Pons (tissue), 1 donor: Measurements from ENCODE around the gene SEMA3B.
"Not testable (repeated sequence)": the region's sequence is repeated elsewhere in the genome, so short reads cannot be mapped to it uniquely, and the experiment has no call there.

Experiments
- DNase-seq: peaks from one replicate; pipeline ENCODE4 v3.0.0-alpha.2; 2016; ENCODE audit warnings: low spot score

SEMA3B gene

DNA sequence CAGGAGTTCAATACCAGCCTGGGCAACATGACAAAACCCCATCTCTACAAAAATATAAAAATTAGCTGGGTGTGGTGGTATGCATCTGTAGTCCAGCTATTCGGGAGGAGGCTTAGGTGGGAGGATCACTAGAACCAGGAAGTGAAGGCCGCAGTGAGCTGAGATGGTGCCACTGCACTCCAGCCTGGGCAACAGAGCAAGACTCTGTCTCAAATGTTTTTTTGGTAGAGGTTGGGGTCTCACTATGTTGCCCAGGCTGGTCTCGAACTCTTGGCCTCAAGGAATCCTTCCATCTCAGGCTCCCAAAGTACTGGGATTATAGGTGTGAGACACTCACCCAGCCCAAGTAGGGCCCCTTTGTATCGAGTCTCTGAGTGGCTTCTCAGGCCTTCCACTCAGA, 25.1 kb downstream of the SEMA3B start:
- no peak for DNase-seq

- DNase-seq, result no peak
Measured at GRCh38 chr3:50294492-50295403, 25.8 kb downstream of the SEMA3B start.

DNA sequence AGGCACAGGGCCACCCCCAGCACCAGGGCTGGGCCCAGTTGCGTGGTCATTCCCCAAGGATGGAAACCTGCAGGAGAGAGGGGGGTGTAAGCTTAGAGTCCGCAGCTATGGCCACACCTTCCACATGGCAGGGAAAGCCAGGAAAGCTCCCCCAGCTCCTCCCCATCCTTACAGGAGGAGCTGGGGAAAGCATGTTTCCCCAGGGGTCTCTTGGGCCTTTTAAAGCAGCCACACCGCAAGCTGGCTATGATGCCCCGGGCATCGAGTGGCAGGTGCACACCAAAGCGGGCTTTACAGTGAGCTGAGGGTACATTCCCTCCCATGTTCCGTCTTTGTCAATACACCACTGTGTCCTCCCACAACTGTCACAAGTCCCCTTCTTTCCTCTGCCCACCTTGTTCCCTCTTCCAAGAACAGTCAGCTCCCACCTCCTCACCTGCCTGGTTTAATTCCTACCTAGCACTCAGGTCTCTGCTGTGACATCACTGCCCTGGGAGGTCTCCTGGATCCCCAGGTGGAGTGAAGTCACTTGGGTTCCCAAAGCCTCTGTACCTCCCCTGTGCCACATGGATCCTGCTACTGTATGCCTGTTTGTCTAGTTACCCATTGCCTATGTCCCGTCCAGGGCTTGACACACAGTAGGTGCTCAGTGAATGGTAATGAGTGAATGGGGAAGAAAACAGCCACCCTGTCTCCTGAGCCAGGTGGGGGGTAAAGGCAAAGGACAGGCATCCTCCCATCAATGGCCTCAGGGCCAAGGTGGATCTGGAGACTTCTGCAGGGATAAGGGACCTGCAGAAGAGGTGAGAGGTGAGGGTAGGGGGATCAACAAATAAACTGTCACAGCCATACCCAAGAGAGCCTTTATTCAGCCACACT, 26.8 kb downstream of the SEMA3B start:
- DNase-seq, result no peak

DNA sequence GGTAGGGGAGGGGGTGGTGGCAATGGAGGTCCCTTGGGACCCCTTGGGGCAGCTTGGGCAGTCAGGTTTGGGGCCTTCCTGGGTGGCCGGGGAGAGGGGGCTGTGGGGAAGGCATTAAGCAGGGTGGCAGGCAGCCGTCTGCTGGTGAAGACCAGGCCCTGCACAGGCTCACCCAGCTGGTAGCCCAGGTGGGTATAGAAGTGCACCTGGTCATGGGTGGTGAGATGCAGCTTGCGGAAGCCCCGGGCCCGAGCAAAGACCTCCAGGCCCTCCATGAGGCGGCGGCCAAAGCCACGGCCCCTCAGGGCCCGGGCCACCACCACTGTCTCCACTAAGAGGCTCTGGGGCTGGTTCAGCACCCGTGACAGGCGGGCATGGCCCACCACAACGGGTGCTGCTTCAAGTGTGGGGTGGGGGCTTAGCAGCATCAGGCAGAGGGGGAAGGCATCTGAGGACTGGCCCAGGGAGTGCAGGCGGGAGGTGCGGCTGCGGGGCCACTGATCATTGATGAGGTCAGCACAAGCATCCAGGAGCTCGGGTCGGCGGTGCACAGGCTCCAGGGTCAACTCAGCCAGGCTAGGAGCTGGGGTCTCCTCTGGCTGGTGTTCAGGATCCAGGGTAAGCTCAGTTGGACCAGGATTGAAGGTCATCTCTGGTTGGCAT, 27.9 kb downstream of the SEMA3B start:
- DNase-seq, result no peak

DNA sequence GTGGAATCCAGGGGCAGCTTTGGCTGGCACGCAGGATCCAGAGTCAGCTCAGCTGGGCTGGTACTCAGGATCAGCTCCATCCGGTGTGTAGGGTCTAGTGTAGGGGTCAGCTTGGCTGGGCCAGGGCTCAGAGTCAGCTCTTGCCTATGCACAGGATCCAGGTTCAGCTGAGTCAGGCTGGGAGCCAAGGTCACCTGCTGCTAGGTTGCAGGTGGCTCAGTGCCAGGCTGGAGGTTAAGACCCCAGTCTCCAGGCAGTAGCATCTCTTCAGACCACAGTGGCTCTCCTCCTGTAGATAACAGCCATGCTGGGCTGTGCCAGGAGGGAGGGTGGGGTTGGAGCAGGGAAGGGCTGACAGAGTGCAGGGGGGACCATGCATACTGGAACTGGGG, 28.4 kb downstream of the SEMA3B start:
- DNase-seq, result no peak

DNA sequence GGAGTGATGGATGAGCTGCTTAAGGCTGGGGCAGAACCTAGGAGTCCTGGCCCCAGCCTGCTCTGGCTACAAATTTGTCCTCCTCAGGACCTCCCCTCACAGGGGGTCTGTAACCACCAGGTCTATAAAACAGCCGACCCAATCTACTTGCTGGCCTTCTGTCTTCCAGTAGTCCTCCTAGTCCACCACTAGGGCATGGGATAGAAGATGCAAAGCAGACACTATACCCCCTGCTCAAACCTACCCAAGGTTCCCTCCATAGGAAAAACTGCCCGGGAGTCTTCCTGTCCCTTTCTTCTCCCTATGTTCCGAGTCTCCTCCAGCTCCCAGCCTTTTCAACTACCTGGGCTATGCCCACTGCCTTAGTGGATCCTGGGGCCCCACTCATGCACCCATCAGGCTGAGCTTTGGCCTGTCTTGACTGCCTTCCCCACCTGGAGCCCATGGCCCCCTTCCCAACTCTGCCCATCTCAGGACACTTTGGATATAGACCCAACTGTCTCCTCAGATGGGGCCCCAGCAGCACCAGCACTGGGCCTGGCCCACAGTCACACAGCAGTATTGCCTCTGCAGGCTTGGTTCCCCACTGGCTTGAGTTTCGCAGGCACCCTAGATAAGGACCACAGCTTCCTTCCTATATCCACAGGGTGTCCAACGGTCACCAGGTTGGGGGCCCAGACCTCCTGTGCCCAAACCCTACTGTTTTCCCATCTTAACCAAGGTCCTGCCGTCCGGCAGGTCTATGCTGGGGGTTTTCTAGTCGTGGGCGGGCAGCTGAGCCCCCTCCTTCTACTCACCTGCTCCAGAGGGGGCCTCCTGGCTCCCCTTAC, 29.2 kb downstream of the SEMA3B start:
- DNase-seq, result no peak

DNA sequence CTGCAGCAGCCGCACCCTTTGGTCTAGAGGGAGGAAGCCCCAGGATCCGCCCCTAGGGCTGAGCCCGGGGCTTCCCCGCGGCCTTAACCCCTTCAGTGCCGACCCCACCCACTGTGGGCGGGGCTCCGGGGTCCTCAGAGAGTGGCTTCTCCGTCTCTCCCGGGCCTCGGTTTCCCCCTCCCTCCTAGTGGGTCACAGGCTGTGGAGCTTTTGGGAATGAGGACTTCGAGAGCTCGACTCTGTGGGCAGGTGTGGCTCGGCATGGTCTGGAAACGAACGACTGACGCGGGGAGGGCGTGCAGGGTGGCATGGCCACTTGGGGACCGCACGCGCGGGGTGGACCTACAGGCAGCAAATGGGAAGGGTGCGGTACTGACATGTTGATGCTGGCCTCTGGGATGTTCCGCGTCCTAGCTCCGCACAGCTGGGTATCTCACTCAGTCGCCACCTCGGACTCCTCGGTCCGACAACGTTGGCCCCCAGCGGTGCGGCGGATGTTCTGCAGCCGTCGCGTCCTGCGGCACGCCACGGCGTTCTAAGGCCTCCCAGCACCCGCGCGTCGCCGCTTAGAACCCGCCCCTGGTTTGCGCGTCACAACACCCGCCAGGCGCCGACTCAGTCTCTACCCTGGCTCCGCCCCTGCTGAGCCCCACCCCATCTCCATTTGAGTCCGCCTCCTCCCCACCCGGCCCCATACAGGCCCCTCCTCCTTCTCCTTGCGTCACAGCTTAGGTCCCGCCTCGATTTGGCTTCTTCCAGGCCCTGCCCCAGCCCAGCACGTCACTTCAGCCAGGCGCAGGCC, 30.1 kb downstream of the SEMA3B start, which contains the start of the genes HYAL3 and NAA80:
TSS of gene HYAL3 (minus strand) at position 570 of the 802 bp plus-strand sequence. CDS start 3,803 bp downstream, outside the sequence.
TSS of gene NAA80 (minus strand) at position 570 of the 802 bp plus-strand sequence. CDS start 1,942 bp downstream, outside the sequence.
- peak; percentile 100 for DNase-seq

- DNase-seq, result no peak
Measured at GRCh38 chr3:50299638-50299928, 30.6 kb downstream of the SEMA3B start.

- peak; percentile 98 for DNase-seq
Measured at GRCh38 chr3:50299929-50300680, 31.2 kb downstream of the SEMA3B start.

DNA sequence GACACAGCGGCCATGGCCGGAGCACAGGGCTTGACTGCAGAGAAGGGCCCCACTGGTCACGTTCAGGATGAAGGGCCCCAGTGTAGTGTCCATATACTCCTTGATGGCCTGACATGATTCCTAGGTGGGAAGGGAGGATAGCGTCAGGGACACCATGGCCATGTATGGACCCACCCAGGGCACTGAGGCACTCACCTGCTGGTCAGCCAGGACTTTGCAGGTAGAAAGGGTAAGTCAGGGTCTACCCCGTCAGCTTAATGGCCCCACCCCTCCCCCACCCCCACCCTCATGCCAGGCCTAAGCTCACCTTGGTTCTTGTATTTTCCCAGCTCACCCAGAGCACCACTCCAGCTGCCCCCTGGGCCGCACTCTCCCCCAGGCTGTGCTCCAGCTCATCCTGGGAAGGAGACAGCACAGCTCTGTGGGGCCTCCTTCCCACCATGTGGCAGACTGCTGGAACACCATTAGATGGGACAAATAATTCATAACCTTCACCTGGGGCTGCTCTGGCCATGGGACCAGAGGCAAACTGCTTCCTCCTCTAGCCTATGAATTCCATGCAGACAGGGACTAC, 31.8 kb downstream of the SEMA3B start:
- no peak for DNase-seq

- DNase-seq, result no peak
Measured at GRCh38 chr3:50302095-50303012, 33.4 kb downstream of the SEMA3B start.

GRCh38 chr3:50303013-50303815, 34.3 kb downstream of the SEMA3B start, which contains the start of gene HYAL1:
HYAL1 (minus strand) TSS chr3:50303574; CDS start chr3:50302956, 618 bp downstream.
- no peak for DNase-seq

GRCh38 chr3:50304601-50305000, 35.7 kb downstream of the SEMA3B start:
- DNase-seq, result no peak

- not testable (repeated sequence) for DNase-seq
Measured at GRCh38 chr3:50312041-50312440, 43.1 kb downstream of the SEMA3B start.

DNA sequence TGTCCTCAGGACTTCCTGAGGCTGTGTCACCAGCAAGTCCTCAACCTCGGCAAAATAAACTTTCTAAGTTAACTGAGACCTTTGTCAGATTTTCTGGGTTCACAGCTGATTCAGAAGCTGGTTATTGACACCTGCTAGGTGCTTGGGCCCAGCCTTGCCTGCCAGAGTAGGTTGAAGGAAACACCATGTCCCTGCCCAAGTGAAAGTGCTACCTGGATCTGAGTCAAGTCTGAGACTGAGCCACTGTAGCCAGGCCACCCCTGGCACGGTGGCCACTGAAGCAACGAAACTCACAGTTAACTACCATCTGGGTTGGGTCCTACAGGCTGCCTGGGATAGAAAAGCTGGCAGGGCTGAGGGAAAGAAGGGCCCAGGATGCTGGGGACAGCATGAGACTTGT, 45.4 kb downstream of the SEMA3B start:
- no peak for DNase-seq

DNA sequence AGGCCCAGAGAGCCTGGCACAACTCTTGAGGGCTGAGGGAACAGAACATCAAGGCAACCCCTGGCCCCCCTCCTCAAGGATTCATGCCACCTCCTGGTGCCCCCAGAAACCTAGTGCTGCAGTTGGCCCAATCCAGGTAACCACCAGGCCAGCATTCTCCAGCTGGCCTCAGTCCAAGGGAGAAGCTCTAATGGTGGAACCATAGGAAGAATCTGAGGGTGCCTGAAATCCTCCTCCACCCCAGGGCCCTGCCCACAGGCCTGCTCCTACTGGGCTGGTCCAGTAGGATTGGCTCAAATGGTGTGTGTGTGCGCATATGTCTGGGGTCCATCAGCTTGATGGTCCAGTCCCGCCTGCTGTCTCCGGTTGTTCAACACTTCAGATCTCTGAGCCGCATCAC, 45.9 kb downstream of the SEMA3B start:
- no peak for DNase-seq

- DNase-seq, result no peak
Measured at GRCh38 chr3:50316657-50317242, 47.8 kb downstream of the SEMA3B start.
